AG04449 (cell line): ENCODE data around the gene CREG2.

Source experiments
- CTCF ChIA-PET: fragments of 350-600 bp; formaldehyde crosslinking; extraction: SDS; loops from one replicate; lab custom pipeline; 2021; ENCODE audit warnings: antibody characterized with exemption; lab: Yijun Ruan, JAX
- POLR2A ChIA-PET: fragments of 400-600, 350-600 bp; formaldehyde crosslinking; extraction: SDS; loops from one replicate; lab custom pipeline; 2020; ENCODE audit warnings: antibody characterized with exemption, inconsistent platforms; lab: Yijun Ruan, JAX
- DNase-seq: peaks from one replicate; pipeline ENCODE4 v3.0.0-alpha.2; 2010; ENCODE audit warnings: low read depth, low spot score
- H3K4me3 ChIP-seq: 2 replicates; pipeline ENCODE4 v1.5.1; 2011; ENCODE audit warnings: low read depth, mild to moderate bottlenecking, control low read depth, low read length
- TF ChIP-seq, protein P1 (sequence below): IDR thresholded peaks from one replicate; pipeline ENCODE4 v1.5.1; 2011; ENCODE audit warnings: mild to moderate bottlenecking, moderate library complexity, low read length, control low read depth, inconsistent platforms; ENCODE audit not compliant: insufficient read depth; ENCODE audit errors: missing control alignments

Gene CREG2

DNA sequence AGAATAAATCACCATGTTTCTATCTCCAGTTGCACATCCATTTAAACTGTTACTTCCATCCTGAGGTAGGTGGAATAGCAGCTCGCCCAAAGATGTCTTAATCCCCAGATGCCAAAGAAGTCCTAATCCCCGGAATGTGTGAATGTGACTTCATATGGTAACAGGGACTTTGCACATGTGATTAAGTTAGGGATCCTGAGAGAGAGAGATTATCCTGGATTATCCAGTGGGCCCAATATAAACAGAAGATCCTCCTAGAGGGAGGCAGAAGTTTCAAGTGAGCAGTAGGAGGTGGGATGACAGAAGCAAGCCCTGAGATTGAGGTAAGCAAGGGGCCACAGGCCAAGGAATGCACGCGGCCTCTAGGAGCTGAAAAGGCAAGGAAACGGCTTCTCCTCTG, 19.8 kb downstream of the CREG2 start:
- TF ChIP-seq, protein P1, sequence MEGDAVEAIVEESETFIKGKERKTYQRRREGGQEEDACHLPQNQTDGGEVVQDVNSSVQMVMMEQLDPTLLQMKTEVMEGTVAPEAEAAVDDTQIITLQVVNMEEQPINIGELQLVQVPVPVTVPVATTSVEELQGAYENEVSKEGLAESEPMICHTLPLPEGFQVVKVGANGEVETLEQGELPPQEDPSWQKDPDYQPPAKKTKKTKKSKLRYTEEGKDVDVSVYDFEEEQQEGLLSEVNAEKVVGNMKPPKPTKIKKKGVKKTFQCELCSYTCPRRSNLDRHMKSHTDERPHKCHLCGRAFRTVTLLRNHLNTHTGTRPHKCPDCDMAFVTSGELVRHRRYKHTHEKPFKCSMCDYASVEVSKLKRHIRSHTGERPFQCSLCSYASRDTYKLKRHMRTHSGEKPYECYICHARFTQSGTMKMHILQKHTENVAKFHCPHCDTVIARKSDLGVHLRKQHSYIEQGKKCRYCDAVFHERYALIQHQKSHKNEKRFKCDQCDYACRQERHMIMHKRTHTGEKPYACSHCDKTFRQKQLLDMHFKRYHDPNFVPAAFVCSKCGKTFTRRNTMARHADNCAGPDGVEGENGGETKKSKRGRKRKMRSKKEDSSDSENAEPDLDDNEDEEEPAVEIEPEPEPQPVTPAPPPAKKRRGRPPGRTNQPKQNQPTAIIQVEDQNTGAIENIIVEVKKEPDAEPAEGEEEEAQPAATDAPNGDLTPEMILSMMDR, result no peak
- CTCF ChIA-PET, result interaction anchor here (0.8 to 1.3 kb wide), 3 partner anchors 9 to 18 kb away, joined by 3 to 4 read pairs (median 3); no protein-coding TSS in a partner anchor
- POLR2A ChIA-PET, result no interaction called here

DNA sequence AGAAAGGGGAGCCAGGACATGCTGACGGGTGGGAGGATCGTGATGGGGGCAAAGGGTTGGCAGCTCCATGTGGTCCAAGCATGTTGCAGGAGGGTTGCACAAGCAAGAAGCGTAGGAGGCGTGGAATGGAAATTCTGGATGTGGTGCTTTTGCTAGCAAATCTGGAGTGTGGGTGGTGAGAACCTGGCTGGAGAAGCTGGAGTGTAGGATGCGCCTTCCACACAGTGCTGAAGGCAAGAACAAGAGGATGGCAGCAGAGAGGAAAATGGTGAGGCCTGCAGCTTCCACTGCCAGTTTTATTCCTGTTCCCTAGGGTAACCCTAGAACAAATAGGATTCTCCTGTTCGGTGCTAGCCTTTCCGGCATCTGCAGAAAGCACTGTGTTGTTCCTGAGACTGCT, 22.4 kb downstream of the CREG2 start:
- POLR2A ChIA-PET, result no interaction called here
- no peak for DNase-seq
- TF ChIP-seq, protein P1, result no peak
- H3K4me3 ChIP-seq, result no peak overlapping the region
- CTCF ChIA-PET, result no interaction called here

More for the DNA sequence above, 19.8 kb downstream of the CREG2 start:
- DNase-seq, result no peak
- no peak overlapping the region for H3K4me3 ChIP-seq

DNA sequence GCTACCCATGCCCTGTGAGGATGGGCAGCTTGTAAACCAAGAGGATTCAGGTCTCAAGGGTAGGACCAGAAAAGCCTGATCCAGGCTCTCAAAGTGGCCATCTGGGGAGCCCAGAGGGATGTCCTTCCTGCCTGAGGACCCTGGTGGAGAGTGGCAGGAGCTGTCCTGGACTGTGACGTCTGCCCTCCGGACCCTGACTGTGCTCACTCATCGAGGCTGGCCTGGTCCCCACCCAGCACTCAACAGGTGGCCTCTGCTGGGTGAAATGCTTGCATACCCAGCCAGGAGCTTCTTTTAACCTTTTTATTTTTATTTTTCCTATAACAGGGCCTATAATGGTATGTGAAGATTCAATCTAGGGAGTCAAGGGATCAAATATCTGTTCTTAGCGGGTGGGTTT, 24.5 kb downstream of the CREG2 start:
- no peak for DNase-seq
- ChIA-PET CTCF (interaction anchor here (1.2 to 3.0 kb wide), 5 partner anchors 12 to 25 kb away, joined by 3 to 13 read pairs (median 6); partner anchors contain the start of gene CREG2), POLR2A (no interaction called here)
- no peak overlapping the region for H3K4me3 ChIP-seq
- TF ChIP-seq, protein P1, result no peak

DNA sequence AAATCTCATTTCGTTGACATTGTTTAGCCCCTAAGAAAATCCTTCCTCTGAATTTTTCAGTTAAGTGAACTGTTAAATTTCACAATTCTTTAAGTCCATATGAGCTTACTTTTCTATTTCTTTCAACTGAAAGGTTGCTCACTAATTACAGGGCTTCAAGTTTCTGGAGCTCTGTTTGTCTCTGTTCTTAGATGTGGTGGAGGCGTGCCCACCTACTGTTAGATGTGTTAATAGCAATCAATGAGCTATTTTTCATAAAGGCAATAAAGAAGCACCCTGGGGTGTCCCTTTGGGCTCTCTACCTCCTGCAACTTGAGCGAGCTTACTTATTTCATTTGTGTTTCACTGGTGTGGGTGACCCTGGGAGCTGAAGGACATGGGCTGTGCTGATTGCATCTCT, 25.0 kb downstream of the CREG2 start:
- CTCF ChIA-PET, result interaction anchor here (1.2 to 3.0 kb wide), 5 partner anchors 11 to 25 kb away, joined by 3 to 13 read pairs (median 6); partner anchors contain the start of gene CREG2
- POLR2A ChIA-PET, result no interaction called here
- TF ChIP-seq, protein P1, result no peak
- no peak for DNase-seq
- no peak overlapping the region for H3K4me3 ChIP-seq

DNA sequence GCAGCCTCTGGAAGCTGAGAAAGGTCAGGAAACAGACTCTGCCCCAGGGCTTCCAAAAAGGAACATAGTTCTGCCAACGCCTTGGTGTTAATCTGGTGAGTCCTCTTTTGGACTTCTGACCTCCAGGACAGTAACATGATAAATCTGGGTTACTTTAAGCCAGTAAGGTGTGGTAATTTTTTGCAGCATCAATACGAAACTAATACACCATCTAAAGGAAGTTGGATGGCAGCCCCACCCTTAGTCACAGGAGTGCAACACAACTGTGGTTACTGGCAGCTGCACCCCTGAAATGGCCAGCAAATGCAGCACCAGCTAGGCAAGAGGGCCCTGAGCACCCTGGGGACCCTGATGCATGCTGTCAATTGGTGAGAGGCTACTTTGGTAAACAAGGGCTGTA, 25.8 kb downstream of the CREG2 start:
- no peak for DNase-seq
- no peak overlapping the region for H3K4me3 ChIP-seq
- POLR2A ChIA-PET, result no interaction called here
- CTCF ChIA-PET, result interaction anchor here (1.2 to 3.0 kb wide), 5 partner anchors 11 to 26 kb away, joined by 3 to 13 read pairs (median 6); partner anchors contain the start of gene CREG2
- TF ChIP-seq, protein P1, result no peak

DNA sequence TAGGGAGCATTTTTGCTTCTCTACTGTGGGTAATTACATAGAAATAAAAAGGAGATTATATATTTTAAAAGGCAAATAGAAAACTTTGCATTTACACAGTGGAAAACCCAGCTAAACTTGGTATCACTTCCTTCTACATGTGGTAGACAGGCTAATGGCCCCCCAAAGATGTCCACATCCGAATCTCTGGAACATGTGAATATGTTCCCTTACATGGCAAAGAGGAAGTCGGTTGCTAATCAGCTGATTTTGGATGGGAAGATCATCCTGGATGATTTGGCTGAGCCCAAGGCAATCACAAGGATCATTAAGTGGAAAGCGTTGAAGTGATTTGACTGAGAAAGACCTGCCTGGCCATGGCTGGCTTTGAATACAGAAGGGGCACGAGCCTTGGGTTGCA, 26.2 kb downstream of the CREG2 start:
- no peak for DNase-seq
- ChIA-PET POLR2A (no interaction called here), CTCF (interaction anchor here (1.6 to 3.0 kb wide), 3 partner anchors 11 to 26 kb away, joined by 3 to 13 read pairs (median 9); partner anchors contain the start of gene CREG2)
- TF ChIP-seq, protein P1, result no peak
- no peak overlapping the region for H3K4me3 ChIP-seq
